ENCODE data around the gene CRIP3.

DNA sequence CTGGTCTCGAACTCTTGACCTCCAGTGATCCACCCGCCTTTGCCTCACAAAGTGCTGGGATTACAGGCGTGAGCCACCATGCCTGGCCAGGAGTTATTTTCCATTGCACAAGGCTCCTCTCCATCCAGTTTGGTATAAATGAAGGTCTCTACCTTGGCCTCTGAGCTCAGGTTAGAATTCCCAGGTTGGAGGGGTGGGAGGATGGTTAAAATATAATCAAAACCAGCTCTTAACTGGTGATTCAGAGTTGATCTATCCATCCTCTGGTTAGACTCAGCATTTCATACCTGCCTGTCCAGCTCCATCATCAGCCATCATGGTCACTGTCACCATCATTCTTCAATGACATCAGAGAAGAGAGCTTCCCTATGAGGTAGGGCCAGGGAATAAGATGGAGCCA lies 13.2 kb downstream of the CRIP3 start:
- no peak for TF ChIP-seq CTCF (IDR thresholded peaks at IDR 0.05)
- TF ChIP-seq POLR2A (IDR thresholded peaks at IDR 0.05), result no peak

Data from stomach (tissue), 4 donors.